HG02943 (cell line): ENCODE results near the gene SLC2A3.
A peak's percentile ranks its signal among the peaks of the same experiment; 100 is the strongest.
"Not testable (repeated sequence)": the region's sequence is repeated elsewhere in the genome, so short reads cannot be mapped to it uniquely, and the experiment has no call there.

Source experiments
- ATAC-seq: cut with Tn5 transposase; IDR thresholded peaks from one replicate; pipeline ENCODE4 v1.9.1; 2021; ENCODE audit warnings: mild to moderate bottlenecking, low read depth, moderate library complexity; ENCODE audit not compliant: unreplicated experiment

Gene SLC2A3

GRCh38 chr12:7953912-7954311 is 17.9 kb upstream of the SLC2A3 start:
- ATAC-seq, result not testable (repeated sequence)

- no peak for ATAC-seq
These were observed 15.7 kb upstream of the SLC2A3 start for GRCh38 chr12:7951671-7952070.

GRCh38 chr12:7950230-7950943 is 14.4 kb upstream of the SLC2A3 start:
- ATAC-seq, result not testable (repeated sequence)

GRCh38 chr12:7948589-7949260 is 12.7 kb upstream of the SLC2A3 start:
- no peak for ATAC-seq

GRCh38 chr12:7947011-7947410 is 11.0 kb upstream of the SLC2A3 start:
- ATAC-seq, result no peak

GRCh38 chr12:7944760-7945159 is 8.8 kb upstream of the SLC2A3 start:
- ATAC-seq, result not testable (repeated sequence)

GRCh38 chr12:7940906-7941305 is 4.9 kb upstream of the SLC2A3 start:
- ATAC-seq, result no peak

- ATAC-seq, result no peak
These were observed 2.0 kb upstream of the SLC2A3 start for GRCh38 chr12:7937833-7938506.

GRCh38 chr12:7934889-7935492 is 996 bp downstream of the SLC2A3 start:
- ATAC-seq, result no peak

- no peak for ATAC-seq
These were observed 1.7 kb downstream of the SLC2A3 start for GRCh38 chr12:7934091-7934888.

- ATAC-seq, result peak; percentile 83
These were observed 2.7 kb downstream of the SLC2A3 start for GRCh38 chr12:7933255-7933726.

- not testable (repeated sequence) for ATAC-seq
These were observed 3.3 kb downstream of the SLC2A3 start for GRCh38 chr12:7932599-7933240.

GRCh38 chr12:7929083-7929792 is 6.7 kb downstream of the SLC2A3 start:
- ATAC-seq, result no peak

GRCh38 chr12:7927470-7927869 is 8.5 kb downstream of the SLC2A3 start:
- no peak for ATAC-seq

- ATAC-seq, result not testable (repeated sequence)
These were observed 9.8 kb downstream of the SLC2A3 start for GRCh38 chr12:7926068-7926666.

GRCh38 chr12:7923241-7924236 is 12.4 kb downstream of the SLC2A3 start:
- no peak for ATAC-seq

GRCh38 chr12:7921181-7921580 is 14.8 kb downstream of the SLC2A3 start:
- not testable (repeated sequence) for ATAC-seq

- ATAC-seq, result not testable (repeated sequence)
These were observed 17.8 kb downstream of the SLC2A3 start for GRCh38 chr12:7918268-7918590.
